ENCODE measurements around the gene PKNOX2.

The PKNOX2 gene

GRCh38 chr11:125270711-125271110, 106.2 kb downstream of the PKNOX2 start:
- TF ChIP-seq CTCF (IDR thresholded peaks at IDR 0.05; ENCODE audit: low read depth, low read length, missing control alignments) = no peak
- DNase-seq (ENCODE audit: extremely low read depth, low read depth) = no peak
- H3K4me3 ChIP-seq (replicated peaks; ENCODE audit: low read depth, low read length) = no peak overlapping the region

GRCh38 chr11:125271483-125272091, 107.0 kb downstream of the PKNOX2 start:
- no peak for DNase-seq (ENCODE audit: extremely low read depth, low read depth)
- no peak for TF ChIP-seq CTCF (IDR thresholded peaks at IDR 0.05; ENCODE audit: low read depth, low read length, missing control alignments)
- H3K4me3 ChIP-seq (replicated peaks; ENCODE audit: low read depth, low read length) = no peak overlapping the region

GRCh38 chr11:125272092-125272491, 107.5 kb downstream of the PKNOX2 start:
- TF ChIP-seq CTCF (IDR thresholded peaks at IDR 0.05; ENCODE audit: low read depth, low read length, missing control alignments) = no peak
- H3K4me3 ChIP-seq (replicated peaks; ENCODE audit: low read depth, low read length) = no peak overlapping the region
- DNase-seq (ENCODE audit: extremely low read depth, low read depth) = no peak

- H3K4me3 ChIP-seq (replicated peaks; ENCODE audit: low read depth, low read length) = no peak overlapping the region
- no peak for DNase-seq (ENCODE audit: extremely low read depth, low read depth)
Observed at GRCh38 chr11:125272821-125273220, 108.3 kb downstream of the PKNOX2 start.

GRCh38 chr11:125273519-125274000, 109.0 kb downstream of the PKNOX2 start:
- no peak for DNase-seq (ENCODE audit: extremely low read depth, low read depth)
- TF ChIP-seq CTCF (IDR thresholded peaks at IDR 0.05; ENCODE audit: low read depth, low read length, missing control alignments) = no peak
- H3K4me3 ChIP-seq (replicated peaks; ENCODE audit: low read depth, low read length) = no peak overlapping the region

More at GRCh38 chr11:125272821-125273220, 108.3 kb downstream of the PKNOX2 start:
- no peak for TF ChIP-seq CTCF (IDR thresholded peaks at IDR 0.05; ENCODE audit: low read depth, low read length, missing control alignments)

GRCh38 chr11:125274309-125274708, 109.8 kb downstream of the PKNOX2 start:
- H3K4me3 ChIP-seq (replicated peaks; ENCODE audit: low read depth, low read length) = no peak overlapping the region
- no peak for TF ChIP-seq CTCF (IDR thresholded peaks at IDR 0.05; ENCODE audit: low read depth, low read length, missing control alignments)
- DNase-seq (ENCODE audit: extremely low read depth, low read depth) = no peak

GRCh38 chr11:125274774-125275173, 110.2 kb downstream of the PKNOX2 start:
- no peak for TF ChIP-seq CTCF (IDR thresholded peaks at IDR 0.05; ENCODE audit: low read depth, low read length, missing control alignments)
- no peak for DNase-seq (ENCODE audit: extremely low read depth, low read depth)
- no peak overlapping the region for H3K4me3 ChIP-seq (replicated peaks; ENCODE audit: low read depth, low read length)

Measured in HFF-Myc (cell line).